Omental fat pad (tissue), 4 donors: ENCODE measurements around the gene ROBO3. TPM values are rescaled to one million over a fixed set of nuclear protein-coding genes. Genes with fewer than 3 reads are reported as not detected.

Source experiments
- ATAC-seq: fragments of 150-250 bp; one replicate; pipeline ENCODE4 v1.9.1; 2016; ENCODE audit warnings: mild to moderate bottlenecking, moderate library complexity; ENCODE audit not compliant: low FRiP score
- DNase-seq: peaks from one replicate; pipeline ENCODE4 v3.0.0-alpha.2; 2019; ENCODE audit warnings: low spot score
- total RNA-seq, 4 donors: library from RNA; depleted of rRNA; stranded (reverse); fragments of >200 nt; gene quantifications; one replicate each; pipeline ENCODE4 v1.1.0, GENCODE V29; 2016
- TF ChIP-seq, protein P1 (sequence below), 3 donors: fragments of 450-650 bp; IDR thresholded peaks; one replicate each; pipeline ENCODE4 v1.5.1; 2016 to 2017; ENCODE audit warnings: antibody characterized with exemption in 3 of 3, mild to moderate bottlenecking in 3 of 3, moderate library complexity in 2 of 3

The ROBO3 gene
- total RNA-seq, 4 donors from 2014 or later = 24.5 to 71.5 (median 27.9) TPM

DNA sequence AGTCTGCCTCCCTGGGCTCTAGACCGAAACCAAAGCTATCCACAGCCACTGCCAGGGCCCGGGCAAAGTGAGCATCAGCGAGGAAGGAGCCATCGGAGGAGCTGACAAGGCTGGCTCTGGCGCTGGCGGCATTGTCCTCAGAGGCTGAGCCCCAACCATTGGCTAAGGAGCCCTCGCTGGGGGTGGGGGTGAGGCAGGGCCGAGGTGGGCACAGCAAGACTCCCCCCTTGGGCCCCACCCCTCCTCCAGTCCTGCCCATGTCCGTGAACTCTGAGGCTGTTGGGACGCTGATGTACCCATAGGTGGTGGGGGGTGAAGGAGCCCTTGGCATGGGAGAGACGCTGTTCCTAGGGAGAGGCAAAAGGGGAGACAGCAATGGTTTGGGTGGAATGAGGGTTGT lies 21.2 kb downstream of the ROBO3 start:
- peak; percentile 17 for DNase-seq

DNA sequence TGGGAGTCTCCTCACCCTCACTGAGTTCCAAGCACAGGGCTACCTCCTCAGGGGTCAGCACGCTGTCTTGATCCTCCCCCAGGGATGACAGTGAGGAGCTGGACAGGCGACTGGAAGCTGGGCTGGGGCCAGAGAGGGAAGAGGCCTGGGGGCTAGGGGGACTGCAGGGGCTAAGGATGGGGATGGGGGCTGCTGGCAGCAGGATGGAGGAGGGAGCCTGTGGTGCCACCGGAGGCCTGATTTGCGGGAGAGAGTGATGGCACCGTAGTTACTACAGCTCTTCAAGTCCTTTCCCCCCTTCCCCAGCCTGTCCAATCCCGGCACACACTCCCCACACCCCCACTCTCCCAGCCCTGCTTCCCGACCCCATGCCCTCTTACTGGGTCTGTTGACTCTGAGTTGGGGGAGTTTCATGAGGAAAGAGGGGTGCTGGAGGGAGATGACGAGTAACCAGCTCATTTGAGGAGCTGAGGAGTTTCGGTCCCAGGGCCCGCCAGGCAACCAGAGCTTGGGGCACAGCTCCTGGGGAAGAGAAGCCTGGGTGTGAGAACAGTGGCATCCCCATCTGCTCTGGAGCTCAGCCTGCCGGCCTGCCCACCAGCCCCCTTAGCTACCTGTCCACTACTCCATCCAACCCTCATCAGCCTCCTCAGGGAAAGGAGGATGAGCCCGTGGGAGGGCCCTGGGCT lies 21.9 kb downstream of the ROBO3 start:
- DNase-seq = peak; percentile 14
- TF ChIP-seq, protein P1, sequence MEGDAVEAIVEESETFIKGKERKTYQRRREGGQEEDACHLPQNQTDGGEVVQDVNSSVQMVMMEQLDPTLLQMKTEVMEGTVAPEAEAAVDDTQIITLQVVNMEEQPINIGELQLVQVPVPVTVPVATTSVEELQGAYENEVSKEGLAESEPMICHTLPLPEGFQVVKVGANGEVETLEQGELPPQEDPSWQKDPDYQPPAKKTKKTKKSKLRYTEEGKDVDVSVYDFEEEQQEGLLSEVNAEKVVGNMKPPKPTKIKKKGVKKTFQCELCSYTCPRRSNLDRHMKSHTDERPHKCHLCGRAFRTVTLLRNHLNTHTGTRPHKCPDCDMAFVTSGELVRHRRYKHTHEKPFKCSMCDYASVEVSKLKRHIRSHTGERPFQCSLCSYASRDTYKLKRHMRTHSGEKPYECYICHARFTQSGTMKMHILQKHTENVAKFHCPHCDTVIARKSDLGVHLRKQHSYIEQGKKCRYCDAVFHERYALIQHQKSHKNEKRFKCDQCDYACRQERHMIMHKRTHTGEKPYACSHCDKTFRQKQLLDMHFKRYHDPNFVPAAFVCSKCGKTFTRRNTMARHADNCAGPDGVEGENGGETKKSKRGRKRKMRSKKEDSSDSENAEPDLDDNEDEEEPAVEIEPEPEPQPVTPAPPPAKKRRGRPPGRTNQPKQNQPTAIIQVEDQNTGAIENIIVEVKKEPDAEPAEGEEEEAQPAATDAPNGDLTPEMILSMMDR (IDR thresholded peaks at IDR 0.05) = no peak
- ATAC-seq = no peak

More for the DNA sequence above, 21.2 kb downstream of the ROBO3 start:
- no peak for ATAC-seq
- TF ChIP-seq, protein P1 (IDR thresholded peaks at IDR 0.05) = no peak

DNA sequence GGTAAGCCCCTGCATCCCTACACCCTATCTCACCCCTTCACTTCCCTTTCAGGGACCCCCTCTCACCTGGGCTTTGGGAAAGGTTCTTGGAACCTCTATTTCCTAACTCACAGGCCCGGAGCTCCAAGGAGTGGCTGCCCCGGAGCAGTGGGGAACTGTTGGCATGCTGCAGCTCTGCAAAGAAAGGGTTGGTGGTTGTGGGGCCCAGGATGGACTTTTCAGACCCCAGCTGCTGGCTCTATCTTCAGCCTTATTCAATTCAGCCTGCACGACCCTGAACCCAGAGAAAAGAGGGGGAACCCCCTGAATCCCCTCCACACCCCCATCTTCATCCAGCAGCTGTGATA lies 22.4 kb downstream of the ROBO3 start:
- DNase-seq = peak; percentile 14
- no peak for ATAC-seq
- TF ChIP-seq, protein P1 (IDR thresholded peaks at IDR 0.05) = no peak

DNA sequence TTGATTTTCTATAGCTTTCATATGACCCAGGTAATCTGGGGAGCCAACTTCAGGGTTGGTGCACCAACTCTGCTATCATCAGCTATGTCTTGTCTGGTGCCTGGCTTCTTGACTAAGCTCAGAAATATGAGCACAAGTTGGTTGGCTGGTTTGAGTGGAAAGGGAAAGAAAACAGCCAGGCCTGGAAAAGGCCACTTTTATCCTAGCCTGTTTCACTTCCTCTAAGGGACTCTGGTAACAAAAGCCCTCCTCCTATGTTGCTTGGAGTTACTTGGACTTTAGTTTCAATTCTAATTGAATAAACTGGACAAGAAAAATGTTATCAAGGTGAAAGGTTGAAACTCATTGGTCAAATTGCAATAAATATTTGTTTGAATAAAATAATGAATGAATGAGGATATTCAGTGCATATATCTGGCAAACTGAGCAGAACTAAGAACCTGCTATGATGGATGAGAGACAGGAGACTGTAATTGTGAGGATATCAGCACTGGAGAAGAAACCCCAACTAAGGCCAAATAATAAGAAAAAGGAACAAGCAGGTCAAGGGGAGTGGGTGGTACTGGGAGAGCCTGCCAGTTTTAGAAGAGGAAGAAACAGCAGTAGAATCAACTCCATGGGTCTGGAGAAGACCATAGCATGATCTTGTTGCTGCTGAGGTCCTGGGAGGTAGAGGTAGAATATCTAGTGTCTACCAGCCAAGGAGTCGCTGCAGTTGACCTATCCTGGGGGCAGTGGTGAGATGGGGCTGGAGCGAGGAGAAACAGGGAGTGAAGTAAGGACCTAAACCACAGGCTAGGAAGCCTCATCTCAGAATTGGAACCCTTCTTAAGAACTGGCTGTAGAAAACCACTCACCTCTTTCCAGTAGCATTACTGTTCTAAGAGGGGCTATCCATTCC lies 24.2 kb downstream of the ROBO3 start:
- TF ChIP-seq, protein P1 (IDR thresholded peaks at IDR 0.05) = no peak
- DNase-seq = no peak
- no peak for ATAC-seq

DNA sequence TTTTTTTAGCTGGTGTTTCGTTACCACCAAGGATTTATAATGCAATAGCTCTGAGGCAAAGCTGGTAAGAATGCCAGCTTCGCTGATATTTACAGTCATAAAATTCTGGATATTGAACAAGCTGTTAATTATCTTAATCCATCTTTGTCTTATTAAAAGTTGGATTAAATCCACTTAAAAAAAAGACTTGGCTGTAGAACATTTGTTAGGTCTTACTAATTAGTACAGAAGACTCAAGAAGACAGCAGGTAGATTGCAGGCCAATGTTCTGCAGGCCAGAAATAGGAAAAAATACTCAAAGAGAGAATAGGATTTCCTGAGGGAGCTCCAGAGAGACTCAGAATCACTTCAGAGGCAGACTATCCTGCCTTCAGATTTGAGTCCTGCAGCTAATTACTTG lies 24.9 kb downstream of the ROBO3 start:
- ATAC-seq = no peak
- TF ChIP-seq, protein P1 (IDR thresholded peaks at IDR 0.05) = no peak
- no peak for DNase-seq

DNA sequence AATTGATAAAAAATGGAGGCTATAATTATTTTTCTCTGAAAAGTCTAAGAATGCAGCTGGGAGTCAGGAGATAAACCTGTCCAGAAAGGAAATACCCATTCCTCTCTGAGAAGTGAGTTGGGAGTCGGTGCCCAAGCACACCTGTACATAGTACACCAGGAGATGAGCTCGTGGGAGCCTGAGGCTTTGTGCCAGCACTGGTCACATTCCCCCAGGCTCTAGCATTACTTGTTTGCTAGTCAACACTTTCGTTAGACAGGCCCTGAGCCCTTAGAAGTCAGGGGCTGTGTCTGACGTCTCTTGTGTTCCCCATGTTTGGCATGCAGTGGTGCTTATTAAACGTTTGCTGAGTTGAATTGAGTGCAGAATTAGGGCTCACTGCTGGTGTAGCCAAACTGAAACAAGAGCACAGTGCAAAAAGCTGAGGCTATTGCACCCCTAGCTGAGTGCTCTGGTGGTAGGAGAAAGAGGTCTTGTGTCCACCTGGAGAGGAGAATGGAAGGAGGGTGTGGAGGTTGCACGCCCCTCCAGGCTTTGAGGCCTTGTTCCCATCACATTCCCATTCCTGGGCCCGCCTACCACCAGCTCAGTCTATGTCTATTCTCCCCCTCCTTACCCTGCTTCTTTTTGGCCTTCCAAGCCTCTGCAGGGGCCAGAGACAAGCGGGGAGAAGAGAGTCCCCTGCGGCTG lies 25.6 kb downstream of the ROBO3 start:
- no peak for DNase-seq
- ATAC-seq = no peak

More for the DNA sequence above, 25.6 kb downstream of the ROBO3 start:
- TF ChIP-seq, protein P1 (IDR thresholded peaks at IDR 0.05) = no peak
